BLaER1 treated with 17β-estradiol and CSF1 and Interleukin-3, amounts not matched to agents 10 nM and 100 nM (cell line): ENCODE results near the gene COMMD3.

Experiments
- H3K27ac ChIP-seq, 11 experiments: shearing (Covaris generic); formaldehyde crosslinking; 2 replicates each; pipeline ENCODE4 v1.8.1; 2022
- H3K27me3 ChIP-seq, 11 experiments: shearing (Covaris generic); formaldehyde crosslinking; 2 replicates each; pipeline ENCODE4 v1.8.1; 2022
- H3K36me3 ChIP-seq, 11 experiments: shearing (Covaris generic); formaldehyde crosslinking; 2 replicates each; pipeline ENCODE4 v1.8.1; 2022
- H3K4me1 ChIP-seq, 10 experiments: shearing (Covaris generic); formaldehyde crosslinking; 2 replicates each; pipeline ENCODE4 v1.8.1; 2022
- H3K4me2 ChIP-seq, 11 experiments: shearing (Covaris generic); formaldehyde crosslinking; 2 replicates each; pipeline ENCODE4 v1.8.1; 2022
- H3K4me3 ChIP-seq, 10 experiments: shearing (Covaris generic); formaldehyde crosslinking; 2 replicates each; pipeline ENCODE4 v1.8.1; 2022
- H3K9ac ChIP-seq, 11 experiments: shearing (Covaris generic); formaldehyde crosslinking; 2 replicates each; pipeline ENCODE4 v1.8.1; 2022
- H3K9me3 ChIP-seq, 11 experiments: shearing (Covaris generic); formaldehyde crosslinking; replicated peaks in 1 of 11; 2 replicates each; pipeline ENCODE4 v1.8.1; 2022
- H4K20me1 ChIP-seq, 11 experiments: shearing (Covaris generic); formaldehyde crosslinking; 2 replicates each; pipeline ENCODE4 v1.8.1; 2022
- Cebpa-rat ChIP-seq, 11 experiments: shearing (Covaris generic); IDR thresholded peaks; 2 replicates each; pipeline ENCODE4 v1.8.1; 2022

Gene COMMD3

DNA sequence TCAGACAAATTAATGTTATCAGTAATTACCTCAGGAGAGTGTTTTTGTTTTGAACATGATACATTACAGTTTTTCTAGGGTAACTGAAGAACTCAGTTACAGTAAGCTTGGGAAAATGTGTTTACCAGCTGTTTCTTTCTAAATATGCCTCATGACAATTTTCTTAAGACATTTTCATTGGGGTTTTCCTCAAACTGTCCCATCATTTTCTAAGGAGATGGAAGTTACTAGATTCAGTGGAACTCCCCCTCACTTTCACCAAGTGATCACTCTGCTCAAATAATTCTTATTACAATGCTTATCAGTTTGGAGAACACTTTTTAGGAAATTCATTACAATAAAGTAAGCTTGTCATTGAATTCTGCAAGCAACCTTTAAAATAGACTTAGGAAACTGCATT, 22.7 kb downstream of the COMMD3 start:
- H3K4me3 ChIP-seq, result peak overlapping the region in 9 of 10 experiments; percentile 32 to 71 (median 56); a peak in 9 of 20 replicates
- peak overlapping the region; percentile 66 to 94 (median 81); a peak in 20 of 22 replicates for H3K4me2 ChIP-seq
- peaks cover 0 to 5% (median 0%) of the 10 kb centered on the region in 11 experiments; a peak in 3 of 22 replicates for H3K36me3 ChIP-seq
- H3K9ac ChIP-seq, result peak overlapping the region; percentile 38 to 98 (median 84); a peak in 19 of 22 replicates
- H3K9me3 ChIP-seq, result peaks cover 17 to 23% (median 20%) of the 10 kb centered on the region in 11 experiments
- no peak for TF ChIP-seq Cebpa-rat (IDR thresholded peaks at IDR 0.05)
- H3K27me3 ChIP-seq, result peaks cover 94 to 100% (median 100%) of the 10 kb centered on the region in 11 experiments
- H4K20me1 ChIP-seq, result peaks cover 0 to 32% (median 9%) of the 10 kb centered on the region in 11 experiments; a peak in 9 of 22 replicates
- peaks cover 31 to 64% (median 45%) of the 10 kb centered on the region in 10 experiments for H3K4me1 ChIP-seq
- H3K27ac ChIP-seq, result peak overlapping the region; percentile 4 to 98 (median 97); a peak in 17 of 22 replicates

DNA sequence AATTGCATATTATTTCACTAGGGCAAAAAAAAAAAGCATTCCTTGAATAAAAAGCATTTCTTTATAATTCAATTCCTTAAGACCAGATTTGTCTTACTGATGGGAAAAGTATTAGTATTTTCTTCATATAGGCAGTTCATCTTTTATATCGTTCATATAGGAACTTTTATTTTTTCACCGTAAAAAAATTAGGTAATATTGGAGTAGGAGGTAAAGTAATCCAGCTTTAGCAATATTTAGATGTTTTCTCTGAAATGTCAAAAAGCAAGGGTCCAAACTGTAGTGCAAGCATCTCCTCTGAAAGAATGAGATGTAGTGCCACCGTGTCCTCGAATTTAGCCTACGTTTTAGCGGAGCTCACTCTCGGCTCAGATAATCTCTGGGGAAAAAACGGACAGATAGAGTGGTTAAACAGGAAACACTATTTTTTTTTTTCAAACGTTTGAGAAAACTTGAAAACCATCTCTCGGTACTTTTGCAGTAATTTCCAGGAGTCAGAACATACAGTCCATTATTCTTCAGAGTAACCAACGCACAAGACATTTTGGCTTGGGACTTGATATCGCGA, 23.7 kb downstream of the COMMD3 start:
- peaks cover 31 to 64% (median 42%) of the 10 kb centered on the region in 10 experiments for H3K4me1 ChIP-seq
- TF ChIP-seq Cebpa-rat (IDR thresholded peaks at IDR 0.05), result no peak
- H3K36me3 ChIP-seq, result no peaks in the 10 kb centered on the region
- H3K27me3 ChIP-seq, result peaks cover 94 to 100% (median 100%) of the 10 kb centered on the region in 11 experiments
- H3K27ac ChIP-seq, result peak overlapping the region; percentile 94 to 98 (median 97)
- peaks cover 0 to 32% (median 9%) of the 10 kb centered on the region in 11 experiments; a peak in 9 of 22 replicates for H4K20me1 ChIP-seq
- peak overlapping the region; percentile 71 to 85 (median 78) for H3K4me3 ChIP-seq
- H3K9ac ChIP-seq, result peak overlapping the region; percentile 92 to 99 (median 97)
- H3K9me3 ChIP-seq, result peaks cover 8 to 15% (median 13%) of the 10 kb centered on the region in 11 experiments; a peak in 21 of 22 replicates
- H3K4me2 ChIP-seq, result peak overlapping the region; percentile 71 to 94 (median 83)

DNA sequence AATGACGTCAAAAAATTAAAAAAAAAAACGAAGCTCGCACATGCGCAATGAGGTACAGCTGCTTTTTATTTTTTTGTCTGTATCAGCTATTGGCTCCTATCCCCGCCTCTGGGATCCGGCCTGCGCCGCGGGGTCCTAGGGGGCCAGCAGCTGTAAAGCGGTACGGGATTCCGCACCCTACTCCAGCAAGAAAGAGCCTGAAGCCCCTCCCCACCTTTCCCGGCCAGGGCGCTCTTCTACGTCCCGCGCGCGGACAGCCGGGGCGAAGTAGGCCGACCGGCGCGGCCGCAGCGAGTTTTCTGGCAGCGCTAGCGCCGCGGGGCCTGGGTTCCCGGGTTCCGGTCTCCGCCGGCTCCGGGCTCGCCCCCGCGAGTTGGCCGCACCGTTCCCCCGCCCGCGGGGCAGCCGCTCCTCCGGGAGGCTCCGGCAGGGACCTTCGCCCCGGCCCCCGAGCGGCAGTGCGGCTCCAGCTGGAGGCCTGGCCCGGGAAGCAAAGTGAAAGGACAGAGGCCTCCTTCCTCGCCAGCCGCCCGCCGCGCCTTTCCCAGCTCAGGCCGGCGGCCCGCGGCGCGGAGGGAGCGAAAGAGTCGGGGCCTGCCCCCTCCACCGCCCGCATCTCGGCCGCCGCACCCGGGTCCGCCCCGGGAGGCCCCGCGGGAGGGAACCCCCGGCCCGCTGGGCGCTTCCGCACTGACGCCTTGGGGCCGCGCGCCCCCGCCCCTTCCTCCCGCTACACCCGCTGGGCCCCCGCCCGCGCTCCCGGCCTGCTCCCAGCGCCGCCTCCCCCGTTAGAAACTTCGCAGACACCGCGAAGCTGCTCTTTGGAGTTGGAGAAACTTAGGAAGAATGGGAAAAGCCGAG, 24.4 kb downstream of the COMMD3 start:
- peaks cover 94 to 100% (median 100%) of the 10 kb centered on the region in 11 experiments for H3K27me3 ChIP-seq

DNA sequence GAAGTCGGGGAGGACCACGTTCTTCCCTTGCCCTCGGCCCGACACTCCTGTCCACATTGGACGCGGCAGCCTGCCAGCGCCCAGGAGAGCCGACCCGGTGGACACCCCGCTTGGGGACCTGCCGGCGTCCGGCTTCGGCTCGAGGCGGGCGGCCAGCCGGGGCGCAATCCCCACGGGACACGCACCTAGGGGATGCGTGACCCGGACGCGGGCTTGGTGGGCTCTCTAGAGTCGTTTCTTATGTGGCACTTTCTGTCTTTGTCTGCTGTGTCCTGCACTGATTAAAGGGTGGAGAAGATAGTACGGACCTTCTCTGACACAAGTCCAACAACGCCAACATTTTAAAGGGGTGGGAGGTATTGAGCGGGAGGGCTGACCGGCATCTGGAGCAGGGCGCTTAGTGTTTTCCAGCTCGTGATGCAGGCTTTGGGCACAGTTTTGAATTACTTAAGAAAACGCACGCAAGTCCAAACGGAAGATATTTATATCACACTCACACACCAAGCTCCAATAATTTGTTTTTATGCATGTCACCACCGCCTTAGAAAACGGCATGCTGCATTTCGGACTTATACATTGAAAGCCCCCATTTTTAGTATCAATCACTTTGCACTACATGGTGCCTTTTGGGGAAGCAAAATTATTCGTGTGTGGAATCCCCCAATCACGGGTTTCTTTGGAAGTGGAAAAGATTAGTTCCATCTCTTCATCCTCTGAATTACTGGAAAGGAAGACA, 25.2 kb downstream of the COMMD3 start:
- H3K4me1 ChIP-seq, result peaks cover 32 to 65% (median 45%) of the 10 kb centered on the region in 10 experiments
- H3K27ac ChIP-seq, result peak overlapping the region; percentile 94 to 98 (median 97)
- peaks cover 12 to 17% (median 14%) of the 10 kb centered on the region in 11 experiments; a peak in 20 of 22 replicates for H3K9me3 ChIP-seq
- H3K27me3 ChIP-seq, result peaks cover 93 to 100% (median 100%) of the 10 kb centered on the region in 11 experiments
- peak overlapping the region; percentile 71 to 85 (median 78) for H3K4me3 ChIP-seq
- H3K4me2 ChIP-seq, result peak overlapping the region; percentile 71 to 94 (median 83)
- H3K9ac ChIP-seq, result peak overlapping the region; percentile 92 to 99 (median 97)
- H3K36me3 ChIP-seq, result no peaks in the 10 kb centered on the region
- TF ChIP-seq Cebpa-rat (IDR thresholded peaks at IDR 0.05), result no peak
- peaks cover 0 to 21% (median 6%) of the 10 kb centered on the region in 11 experiments; a peak in 9 of 22 replicates for H4K20me1 ChIP-seq

More for the DNA sequence above, 24.4 kb downstream of the COMMD3 start:
- Histone ChIP-seq H3K4me3 (peak overlapping the region; percentile 71 to 85 (median 78)), H3K27ac (peak overlapping the region; percentile 94 to 98 (median 97)), H4K20me1 (peaks cover 0 to 29% (median 9%) of the 10 kb centered on the region in 11 experiments; a peak in 9 of 22 replicates), H3K9ac (peak overlapping the region; percentile 92 to 99 (median 97)), H3K36me3 (no peaks in the 10 kb centered on the region), H3K4me2 (peak overlapping the region; percentile 71 to 94 (median 83)), H3K9me3 (peaks cover 7 to 15% (median 13%) of the 10 kb centered on the region in 11 experiments; a peak in 21 of 22 replicates), H3K4me1 (peaks cover 38 to 65% (median 44%) of the 10 kb centered on the region in 10 experiments)
- no peak for TF ChIP-seq Cebpa-rat (IDR thresholded peaks at IDR 0.05)

DNA sequence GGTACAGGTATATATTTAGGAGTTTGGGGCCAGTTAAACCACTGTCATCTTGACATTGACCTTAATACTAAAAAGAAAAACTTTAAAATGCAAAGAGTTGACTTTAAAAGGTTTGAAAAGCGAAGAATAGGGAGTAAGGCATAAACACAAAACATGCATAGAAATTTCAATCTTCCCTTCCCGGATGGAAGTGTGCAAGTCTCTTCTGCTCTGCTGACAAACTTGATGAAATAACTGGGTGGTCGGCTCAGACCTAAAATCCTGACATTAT, 25.7 kb downstream of the COMMD3 start:
- H3K27me3 ChIP-seq, result peaks cover 88 to 100% (median 100%) of the 10 kb centered on the region in 11 experiments
- H3K27ac ChIP-seq, result peak overlapping the region in 10 of 11 experiments; percentile 94 to 98 (median 97); a peak in 19 of 22 replicates
- H3K4me2 ChIP-seq, result peak overlapping the region; percentile 71 to 94 (median 83)
- H3K9ac ChIP-seq, result peak overlapping the region; percentile 92 to 99 (median 97); a peak in 20 of 22 replicates
- peaks cover 12 to 20% (median 14%) of the 10 kb centered on the region in 11 experiments; a peak in 20 of 22 replicates for H3K9me3 ChIP-seq
- peaks cover 0 to 16% (median under 1%) of the 10 kb centered on the region in 11 experiments; a peak in 7 of 22 replicates for H4K20me1 ChIP-seq
- TF ChIP-seq Cebpa-rat (IDR thresholded peaks at IDR 0.05), result no peak
- H3K4me3 ChIP-seq, result peak overlapping the region; percentile 71 to 85 (median 78)
- H3K4me1 ChIP-seq, result peaks cover 31 to 63% (median 45%) of the 10 kb centered on the region in 10 experiments
- no peaks in the 10 kb centered on the region for H3K36me3 ChIP-seq

DNA sequence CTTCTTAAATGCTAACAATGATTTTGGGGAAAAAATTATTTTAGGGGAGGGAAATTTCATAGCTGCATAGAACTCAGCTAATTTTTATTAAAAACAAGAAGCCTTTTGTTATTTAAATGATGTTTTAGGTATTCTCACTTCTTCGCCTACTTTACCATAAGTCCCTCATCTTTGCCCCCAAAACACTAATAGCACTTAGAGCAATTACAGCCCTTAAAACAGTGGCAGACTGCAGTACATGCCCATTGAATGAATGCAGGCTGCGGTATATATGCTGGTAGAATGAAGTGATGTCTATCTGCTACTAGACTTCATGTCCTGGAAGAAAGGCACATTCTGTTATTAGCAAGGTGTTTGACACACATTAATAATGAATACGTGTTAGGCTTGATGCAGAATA, 26.2 kb downstream of the COMMD3 start:
- H3K36me3 ChIP-seq, result no peaks in the 10 kb centered on the region
- peak overlapping the region in 9 of 11 experiments; percentile 30 to 98 (median 97); a peak in 15 of 22 replicates for H3K27ac ChIP-seq
- peaks cover 0 to 15% (median 0%) of the 10 kb centered on the region in 11 experiments; a peak in 7 of 22 replicates for H4K20me1 ChIP-seq
- peaks cover 27 to 59% (median 44%) of the 10 kb centered on the region in 10 experiments for H3K4me1 ChIP-seq
- peaks cover 12 to 22% (median 14%) of the 10 kb centered on the region in 11 experiments; a peak in 20 of 22 replicates for H3K9me3 ChIP-seq
- peaks cover 82 to 100% (median 98%) of the 10 kb centered on the region in 11 experiments for H3K27me3 ChIP-seq
- TF ChIP-seq Cebpa-rat (IDR thresholded peaks at IDR 0.05), result no peak
- peak overlapping the region in 7 of 11 experiments; percentile 92 to 98 (median 96); a peak in 15 of 22 replicates for H3K9ac ChIP-seq
- H3K4me3 ChIP-seq, result peak overlapping the region in 7 of 10 experiments; percentile 71 to 85 (median 78); a peak in 7 of 20 replicates
- H3K4me2 ChIP-seq, result peak overlapping the region; percentile 30 to 94 (median 83); a peak in 19 of 22 replicates

DNA sequence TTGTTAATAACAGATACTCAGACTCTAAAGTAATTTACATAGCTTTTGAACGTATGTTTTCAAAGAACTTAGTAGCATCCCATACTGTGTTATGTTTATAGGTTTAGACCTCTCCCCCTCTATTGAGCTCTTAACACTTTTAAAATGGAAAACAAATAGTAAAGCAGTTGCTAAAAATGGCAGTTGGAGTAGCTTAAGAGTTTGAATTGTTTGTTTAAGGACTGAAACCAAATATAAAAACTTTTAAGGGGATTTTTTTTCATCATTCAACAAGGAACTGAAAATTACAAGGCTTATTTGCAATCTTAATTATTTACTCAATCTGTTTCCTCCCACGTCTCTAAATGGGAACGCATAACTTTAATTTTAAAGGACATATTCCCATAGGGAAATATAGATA, 27.5 kb downstream of the COMMD3 start:
- no peak for TF ChIP-seq Cebpa-rat (IDR thresholded peaks at IDR 0.05)
- peak overlapping the region; percentile 55 to 88 (median 75); a peak in 21 of 22 replicates for H3K4me2 ChIP-seq
- H3K27me3 ChIP-seq, result peaks cover 69 to 96% (median 91%) of the 10 kb centered on the region in 11 experiments
- H3K9ac ChIP-seq, result peak overlapping the region in 8 of 11 experiments; percentile 17 to 97 (median 76); a peak in 13 of 22 replicates
- peak overlapping the region in 9 of 11 experiments; percentile 25 to 98 (median 96); a peak in 18 of 22 replicates for H3K27ac ChIP-seq
- H3K9me3 ChIP-seq, result peaks cover 12 to 22% (median 14%) of the 10 kb centered on the region in 11 experiments; a peak in 20 of 22 replicates
- H3K4me3 ChIP-seq, result peak overlapping the region in 3 of 10 experiments; percentile 27 to 35 (median 35); a peak in 4 of 20 replicates
- H4K20me1 ChIP-seq, result peaks cover 0 to 15% (median 0%) of the 10 kb centered on the region in 11 experiments; a peak in 7 of 22 replicates
- peaks cover 23 to 49% (median 42%) of the 10 kb centered on the region in 10 experiments for H3K4me1 ChIP-seq
- H3K36me3 ChIP-seq, result no peaks in the 10 kb centered on the region
